HCT116 (cell line): ENCODE results near the gene B3GALNT1. TPM values are rescaled to one million over a fixed set of nuclear protein-coding genes. Genes with fewer than 3 reads are reported as not detected.

Source experiments
- ATAC-seq: fragments of 200-7000 bp; cut with Tn5 transposase; 2 replicates; pipeline ENCODE4 v1.9.1; 2020; ENCODE audit warnings: mild to moderate bottlenecking, moderate library complexity
- BruUV-seq: library from RNA; stranded (reverse); fragments of 400-500 nt; replicated peaks from 2 replicates; lab custom pipeline; 2021; lab: Mats Ljungman, UMichigan
- CTCF ChIA-PET: fragments of 300-600 bp; sonication (Branson Sonifier 250); formaldehyde crosslinking; loops from one replicate; lab custom pipeline; 2021; ENCODE audit warnings: antibody characterized with exemption; lab: Charles Lee
- POLR2A ChIA-PET: fragments of 300-600, 350-600 bp; sonication (Branson Sonifier 250); formaldehyde crosslinking; loops from one replicate; lab custom pipeline; 2021; ENCODE audit warnings: antibody characterized with exemption; lab: Charles Lee
- RAD21 ChIA-PET, 2 experiments: fragments of 300-600 bp; sonication (Branson Sonifier 250); formaldehyde crosslinking; loops; one replicate each; lab custom pipeline; 2023; ENCODE audit warnings: low total read pairs in 2 of 2; ENCODE audit not compliant: uncharacterized antibody in 2 of 2, unreplicated experiment in 2 of 2, low non-redundant PET in 1 of 2; lab: Charles Lee
- DNase-seq: peaks from one replicate; pipeline ENCODE4 v3.0.0-alpha.2; 2010; ENCODE audit warnings: low read depth, low spot score
- H2AFZ ChIP-seq: fragments of 200-600 bp; shearing (Covaris generic), sonication (generic); 2 replicates; pipeline ENCODE4 v1.6.1; 2017; ENCODE audit warnings: low read depth, mixed run types, mixed read lengths, antibody characterized with exemption, low read length; ENCODE audit not compliant: poor library complexity, severe bottlenecking
- H3K27ac ChIP-seq: 2 replicates; pipeline ENCODE4 v1.5.1; 2012; ENCODE audit warnings: low read depth, low read length
- H3K27me3 ChIP-seq: fragments of 200-600 bp; sonication (generic); 2 replicates; pipeline ENCODE4 v1.6.1; 2016; ENCODE audit warnings: mixed run types, low read length, mixed read lengths; ENCODE audit not compliant: insufficient read depth
- H3K36me3 ChIP-seq, 2 experiments: fragments of 200-500 bp in 1 of 2; fragments of 200-600 bp in 1 of 2; sonication (Bioruptor generic) in 1 of 2; sonication (generic) in 1 of 2; 2 replicates each; pipeline versions ENCODE4 v1.5.1 to v1.6.1; 2014 to 2016; ENCODE audit warnings: low read length in 2 of 2, inconsistent platforms in 1 of 2, mixed read lengths in 1 of 2, mixed run types in 1 of 2; ENCODE audit not compliant: insufficient read depth in 2 of 2, control insufficient read depth in 1 of 2
- H3K4me1 ChIP-seq, 2 experiments: fragments of 200-600 bp in 1 of 2; sonication (generic) in 1 of 2; 2 replicates each; pipeline versions ENCODE4 v1.5.1 to v1.6.1; 2012 to 2017; ENCODE audit warnings: low read length in 2 of 2, inconsistent platforms in 1 of 2, mild to moderate bottlenecking in 1 of 2, mixed read lengths in 1 of 2, mixed run types in 1 of 2, moderate library complexity in 1 of 2; ENCODE audit not compliant: insufficient read depth in 2 of 2, control insufficient read depth in 1 of 2
- H3K4me2 ChIP-seq: fragments of 200-600 bp; sonication (generic); 2 replicates; pipeline ENCODE4 v1.6.1; 2017; ENCODE audit warnings: mixed run types, low read length, mixed read lengths
- H3K4me3 ChIP-seq, 2 experiments: fragments of 200-600 bp in 1 of 2; sonication (generic) in 1 of 2; replicated peaks in 1 of 2; 2 replicates each; pipeline ENCODE4 v1.5.1; 2011 to 2016; ENCODE audit warnings: low read length in 2 of 2, control low read depth in 1 of 2, low read depth in 1 of 2, mild to moderate bottlenecking in 1 of 2, mixed read lengths in 1 of 2, mixed run types in 1 of 2
- H3K79me2 ChIP-seq: fragments of 200-600 bp; sonication (generic); 2 replicates; pipeline ENCODE4 v1.6.1; 2017; ENCODE audit warnings: mild to moderate bottlenecking, mixed run types, low read length, moderate library complexity, mixed read lengths; ENCODE audit not compliant: insufficient read depth
- H3K9ac ChIP-seq: fragments of 200-600 bp; sonication (generic); 2 replicates; pipeline ENCODE4 v1.6.1; 2016; ENCODE audit warnings: low read length, mixed read lengths
- H3K9me2 ChIP-seq: fragments of 200-600 bp; sonication (generic), shearing (Covaris generic); 2 replicates; pipeline ENCODE4 v1.6.1; 2017; ENCODE audit warnings: mixed run types, mild to moderate bottlenecking, moderate library complexity; ENCODE audit not compliant: insufficient read depth
- H3K9me3 ChIP-seq, 2 experiments: fragments of 200-500 bp in 1 of 2; fragments of 200-600 bp in 1 of 2; sonication (Bioruptor generic) in 1 of 2; sonication (generic) in 1 of 2; 2 replicates each; pipeline ENCODE4 v1.6.1; 2014 to 2017; ENCODE audit warnings: low read length in 2 of 2, mixed read lengths in 2 of 2, inconsistent platforms in 1 of 2, low read depth in 1 of 2, mild to moderate bottlenecking in 1 of 2, mixed run types in 1 of 2, moderate library complexity in 1 of 2; ENCODE audit not compliant: control insufficient read depth in 1 of 2, insufficient read depth in 1 of 2
- H4K20me1 ChIP-seq: fragments of 200-600 bp; sonication (generic), shearing (Covaris generic); 2 replicates; pipeline ENCODE4 v1.6.1; 2017; ENCODE audit warnings: mixed run types, mild to moderate bottlenecking, moderate library complexity; ENCODE audit not compliant: insufficient read depth
- ATF3 ChIP-seq: IDR thresholded peaks from 2 replicates; pipeline ENCODE4 v1.6.1; 2012
- CEBPB ChIP-seq: IDR thresholded peaks from 2 replicates; pipeline ENCODE4 v1.6.1; 2012; ENCODE audit warnings: low read depth
- CTCF ChIP-seq, 3 experiments: fragments of 200-600 bp in 1 of 3; sonication (generic) in 1 of 3; IDR thresholded peaks in 2 of 3; conservative IDR thresholded peaks in 1 of 3; 2 replicates each; pipeline ENCODE4 v1.5.1; 2012 to 2017; ENCODE audit warnings: low read depth in 2 of 3, low read length in 2 of 3, antibody characterized with exemption in 1 of 3, borderline replicate concordance in 1 of 3, control low read depth in 1 of 3, mild to moderate bottlenecking in 1 of 3, mixed read lengths in 1 of 3, mixed run types in 1 of 3, moderate library complexity in 1 of 3; ENCODE audit not compliant: insufficient read depth in 1 of 3
- EGR1 ChIP-seq: IDR thresholded peaks from 2 replicates; pipeline ENCODE4 v1.6.1; 2012; ENCODE audit warnings: low read depth
- EZH2 ChIP-seq: fragments of 200-600 bp; sonication (generic); IDR thresholded peaks from 2 replicates; pipeline ENCODE4 v1.6.1; 2017; ENCODE audit warnings: antibody characterized with exemption, mixed run types
- EZH2phosphoT487 ChIP-seq: fragments of 200-600 bp; IDR thresholded peaks from 2 replicates; pipeline ENCODE4 v1.6.1; 2018; ENCODE audit warnings: antibody characterized with exemption, borderline replicate concordance
- FOSL1 ChIP-seq: IDR thresholded peaks from 2 replicates; pipeline ENCODE4 v1.6.1; 2012; ENCODE audit warnings: low read depth
- JUND ChIP-seq: IDR thresholded peaks from 2 replicates; pipeline ENCODE4 v1.6.1; 2012
- POLR2A ChIP-seq: IDR thresholded peaks from 2 replicates; pipeline ENCODE4 v1.7.0; 2011; ENCODE audit warnings: borderline replicate concordance; ENCODE audit not compliant: insufficient read depth, insufficient read length; ENCODE audit errors: extremely low read depth
- POLR2AphosphoS5 ChIP-seq: IDR thresholded peaks from 2 replicates; pipeline ENCODE4 v1.6.1; 2011; ENCODE audit warnings: mild to moderate bottlenecking, low read depth, low read length, moderate library complexity
- RAD21 ChIP-seq: IDR thresholded peaks from 2 replicates; pipeline ENCODE4 v1.6.1; 2012; ENCODE audit warnings: low read depth, mild to moderate bottlenecking
- REST ChIP-seq: IDR thresholded peaks from 2 replicates; pipeline ENCODE4 v1.6.1; 2012; ENCODE audit warnings: low read depth
- SIN3A ChIP-seq: IDR thresholded peaks from 2 replicates; pipeline ENCODE4 v1.6.1; 2012; ENCODE audit warnings: low read depth
- SP1 ChIP-seq: IDR thresholded peaks from 2 replicates; pipeline ENCODE4 v1.6.1; 2012; ENCODE audit warnings: low read depth
- SRF ChIP-seq: IDR thresholded peaks from 2 replicates; pipeline ENCODE4 v1.6.1; 2012; ENCODE audit warnings: low read depth
- YY1 ChIP-seq: IDR thresholded peaks from 2 replicates; pipeline ENCODE4 v1.6.1; 2011; ENCODE audit warnings: low read length, low read depth, moderate library complexity, mild to moderate bottlenecking; ENCODE audit not compliant: insufficient replicate concordance; ENCODE audit errors: extremely low read depth
- ZBTB33 ChIP-seq: IDR thresholded peaks from 2 replicates; pipeline ENCODE4 v1.6.1; 2011; ENCODE audit warnings: mild to moderate bottlenecking, low read length, moderate library complexity; ENCODE audit not compliant: insufficient replicate concordance; ENCODE audit errors: extremely low read depth
- ZFX ChIP-seq: fragments of 450-650 bp; IDR thresholded peaks from 2 replicates; pipeline ENCODE4 v1.6.1; 2017
- ZNF274 ChIP-seq: fragments of 200-500 bp; sonication (Bioruptor generic); IDR thresholded peaks from 2 replicates; pipeline ENCODE4 v1.6.1; 2014; ENCODE audit warnings: mild to moderate bottlenecking, low read depth, low read length, inconsistent platforms
- intact Hi-C: fragments of 100-400 bp; cut with micrococcal nuclease; formaldehyde crosslinking; loops from 2 replicates; pipeline ENCODE4 v1.10.0; 2022
- total RNA-seq: library from RNA; stranded (reverse); gene quantifications from one replicate; pipeline ENCODE4 v1.2.1, GENCODE V29; 2021; ENCODE audit not compliant: unreplicated experiment

The B3GALNT1 gene
- total RNA-seq, 1 experiment from 2014 or later = 9.6 TPM

- ATAC-seq (no peak), DNase-seq (no peak)
- intact Hi-C loops = no loop called here
- no peaks in the 10 kb centered on the region for H3K79me2 ChIP-seq
- no peaks in the 10 kb centered on the region for H3K9me3 ChIP-seq
- ChIA-PET RAD21 (no interaction called here), POLR2A (no interaction called here), CTCF (no interaction called here)
- no peak overlapping the region for H2AFZ ChIP-seq
- H3K4me3 ChIP-seq = no peak overlapping the region
- no peaks in the 10 kb centered on the region for H3K36me3 ChIP-seq
- TF ChIP-seq RAD21 (no peak), CEBPB (no peak), ZNF274 (no peak), EZH2phosphoT487 (no peak), EZH2 (no peak), POLR2AphosphoS5 (no peak), ZFX (no peak), YY1 (no peak), REST (no peak), POLR2A (no peak), CTCF (IDR thresholded peaks at IDR 0.05 in 2 of 3, conservative IDR thresholded peaks at IDR 0.05 in 1 of 3; ENCODE audit: borderline replicate concordance in 1 of 3, insufficient read depth in 1 of 3, low read depth in 2 of 3, low read length in 2 of 3) (no peak), FOSL1 (no peak), SRF (no peak), SIN3A (no peak), SP1 (no peak), ATF3 (no peak), ZBTB33 (no peak), JUND (no peak), EGR1 (no peak)
- H3K9me2 ChIP-seq = no peaks in the 10 kb centered on the region
- no peaks in the 10 kb centered on the region for H4K20me1 ChIP-seq
- H3K27me3 ChIP-seq = no peaks in the 10 kb centered on the region
- no peak overlapping the region for H3K9ac ChIP-seq
- no peak overlapping the region for H3K4me2 ChIP-seq
- no peaks in the 10 kb centered on the region for H3K4me1 ChIP-seq
- no peak overlapping the region for H3K27ac ChIP-seq
- no TSS peak for BruUV-seq
These were observed 66.4 kb downstream of the B3GALNT1 start for GRCh38 chr3:161038725-161039124.
